ENCODE results near the gene ANO6. TPM values are rescaled to one million over a fixed set of nuclear protein-coding genes. Genes with fewer than 3 reads are reported as not detected.

The ANO6 gene
- total RNA-seq, 2 experiments from 2014 or later, result 23.1 to 24.4 TPM

- no peak for DNase-seq
- H3K27me3 Mint-ChIP-seq, result no peaks in the 10 kb centered on the region
- no peak for ATAC-seq (ENCODE audit: low read depth)
- POLR2A ChIA-PET, result no interaction called here
- no peak overlapping the region for H3K4me3 Mint-ChIP-seq
- peaks cover 11% of the 10 kb centered on the region for H3K36me3 Mint-ChIP-seq
- peaks cover 3% of the 10 kb centered on the region for H3K9me3 Mint-ChIP-seq
- no peaks in the 10 kb centered on the region for H3K4me1 Mint-ChIP-seq
- H3K27ac Mint-ChIP-seq, result no peak overlapping the region
These were observed 69.8 kb downstream of the ANO6 start for GRCh38 chr12:45285717-45286116.

DNA sequence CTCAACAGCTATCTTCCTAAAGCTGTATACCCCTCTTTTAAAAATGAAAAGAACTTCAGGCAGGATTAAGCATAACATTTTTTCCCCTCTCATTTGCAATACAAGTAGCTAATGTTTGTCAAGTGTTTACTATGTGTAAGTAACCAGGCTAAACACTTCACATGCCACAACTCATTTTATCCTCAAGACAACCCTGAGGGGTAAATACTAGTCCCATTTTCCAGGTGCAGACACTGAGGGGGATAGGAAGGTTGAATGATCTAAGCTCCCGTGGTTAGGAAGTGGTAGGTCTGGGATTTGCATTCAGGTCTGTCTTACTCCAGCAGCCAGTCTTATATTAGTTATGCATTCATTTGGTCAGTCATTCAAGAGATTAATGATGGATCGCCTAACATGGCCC, 70.7 kb downstream of the ANO6 start:
- H3K27me3 Mint-ChIP-seq, result no peaks in the 10 kb centered on the region
- H3K4me3 Mint-ChIP-seq, result no peak overlapping the region
- H3K27ac Mint-ChIP-seq, result no peak overlapping the region
- ATAC-seq (ENCODE audit: low read depth), result no peak
- peaks cover 8% of the 10 kb centered on the region for H3K36me3 Mint-ChIP-seq
- DNase-seq, result no peak
- no peaks in the 10 kb centered on the region for H3K4me1 Mint-ChIP-seq
- peaks cover 3% of the 10 kb centered on the region for H3K9me3 Mint-ChIP-seq
- POLR2A ChIA-PET, result no interaction called here

DNA sequence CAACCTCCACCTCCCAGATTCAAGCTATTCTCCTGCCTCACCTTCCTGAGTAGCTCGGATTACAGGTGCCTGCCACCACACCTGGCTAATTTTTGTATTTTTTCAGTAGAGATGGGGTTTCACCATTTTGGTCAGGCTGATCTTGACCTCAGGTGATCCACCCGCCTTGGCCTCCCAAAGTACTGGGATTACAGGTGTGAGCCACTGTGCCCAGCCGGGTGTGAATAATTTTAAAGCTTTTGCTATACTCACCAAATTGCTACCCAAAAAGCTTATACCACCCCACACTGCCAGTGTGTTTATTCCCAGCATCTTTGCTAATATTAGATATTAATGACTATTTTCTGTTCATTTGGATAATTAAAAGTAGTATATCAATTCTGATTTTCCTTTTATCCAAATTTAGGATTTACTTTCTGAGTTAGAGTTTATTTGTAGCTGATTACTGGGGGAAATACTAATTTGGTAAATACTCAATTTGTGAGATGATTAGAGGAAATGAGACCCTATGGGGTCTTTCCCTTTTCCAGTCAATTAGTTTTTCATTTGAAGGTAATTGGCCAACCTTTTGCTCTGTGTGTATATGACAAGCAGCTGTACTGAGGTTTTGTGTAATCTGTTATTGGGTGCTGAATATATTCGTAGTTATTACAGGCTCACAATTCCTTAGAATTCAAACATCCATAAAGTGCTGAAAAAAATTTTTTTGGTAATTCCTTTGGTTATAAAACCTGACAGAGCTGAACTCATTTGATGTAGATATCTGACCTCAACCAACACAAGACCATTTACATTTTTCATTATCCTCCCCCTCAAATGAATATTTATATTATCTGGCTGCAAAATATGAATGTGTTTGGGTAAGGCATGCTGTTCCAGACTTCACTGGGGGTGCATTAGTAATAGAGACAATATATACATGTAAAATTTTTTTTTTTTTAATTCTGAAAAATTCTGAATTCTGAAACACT, 73.6 kb downstream of the ANO6 start:
- no peaks in the 10 kb centered on the region for H3K27me3 Mint-ChIP-seq
- ATAC-seq (ENCODE audit: low read depth) (no peak), DNase-seq (no peak)
- no peak overlapping the region for H3K27ac Mint-ChIP-seq
- no peaks in the 10 kb centered on the region for H3K4me1 Mint-ChIP-seq
- no peaks in the 10 kb centered on the region for H3K9me3 Mint-ChIP-seq
- H3K4me3 Mint-ChIP-seq, result no peak overlapping the region
- POLR2A ChIA-PET, result no interaction called here
- no peaks in the 10 kb centered on the region for H3K36me3 Mint-ChIP-seq

DNA sequence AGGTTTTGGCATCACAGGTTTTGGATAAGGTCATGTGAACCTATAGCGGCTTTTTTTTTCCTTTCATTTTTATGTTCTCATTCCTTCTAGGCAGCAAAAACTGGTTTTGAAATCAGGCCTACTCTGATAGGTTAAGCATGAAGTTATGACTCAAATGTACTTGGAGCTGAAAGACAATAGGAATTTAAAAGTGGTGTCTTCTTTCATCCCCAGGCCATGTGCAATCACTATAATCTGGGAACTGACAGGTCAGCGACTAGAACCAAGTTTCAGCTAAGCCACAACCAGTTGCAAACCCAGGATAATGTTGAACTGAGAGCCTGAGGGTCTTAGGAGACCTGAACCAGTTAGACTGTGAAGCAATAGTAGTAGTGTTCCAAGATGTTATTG, 74.3 kb downstream of the ANO6 start:
- Mint-ChIP-seq H3K27me3 (no peaks in the 10 kb centered on the region), H3K4me3 (no peak overlapping the region), H3K4me1 (no peaks in the 10 kb centered on the region), H3K9me3 (no peaks in the 10 kb centered on the region), H3K36me3 (no peaks in the 10 kb centered on the region), H3K27ac (no peak overlapping the region)
- no peak for DNase-seq
- POLR2A ChIA-PET, result no interaction called here
- no peak for ATAC-seq (ENCODE audit: low read depth)

- DNase-seq (no peak), ATAC-seq (ENCODE audit: low read depth) (no peak)
- H3K27ac Mint-ChIP-seq, result no peak overlapping the region
- no peak overlapping the region for H3K4me3 Mint-ChIP-seq
- H3K9me3 Mint-ChIP-seq, result no peaks in the 10 kb centered on the region
- POLR2A ChIA-PET, result no interaction called here
- H3K4me1 Mint-ChIP-seq, result no peaks in the 10 kb centered on the region
- no peaks in the 10 kb centered on the region for H3K27me3 Mint-ChIP-seq
- H3K36me3 Mint-ChIP-seq, result no peaks in the 10 kb centered on the region
These were observed 75.6 kb downstream of the ANO6 start for GRCh38 chr12:45291518-45291917.

GRCh38 chr12:45292486-45293195, 76.7 kb downstream of the ANO6 start:
- H3K36me3 Mint-ChIP-seq, result no peaks in the 10 kb centered on the region
- POLR2A ChIA-PET, result no interaction called here
- H3K27ac Mint-ChIP-seq, result no peak overlapping the region
- ATAC-seq (ENCODE audit: low read depth) (no peak), DNase-seq (no peak)
- H3K4me3 Mint-ChIP-seq, result no peak overlapping the region
- H3K4me1 Mint-ChIP-seq, result no peaks in the 10 kb centered on the region
- H3K27me3 Mint-ChIP-seq, result no peaks in the 10 kb centered on the region
- H3K9me3 Mint-ChIP-seq, result no peaks in the 10 kb centered on the region

DNA sequence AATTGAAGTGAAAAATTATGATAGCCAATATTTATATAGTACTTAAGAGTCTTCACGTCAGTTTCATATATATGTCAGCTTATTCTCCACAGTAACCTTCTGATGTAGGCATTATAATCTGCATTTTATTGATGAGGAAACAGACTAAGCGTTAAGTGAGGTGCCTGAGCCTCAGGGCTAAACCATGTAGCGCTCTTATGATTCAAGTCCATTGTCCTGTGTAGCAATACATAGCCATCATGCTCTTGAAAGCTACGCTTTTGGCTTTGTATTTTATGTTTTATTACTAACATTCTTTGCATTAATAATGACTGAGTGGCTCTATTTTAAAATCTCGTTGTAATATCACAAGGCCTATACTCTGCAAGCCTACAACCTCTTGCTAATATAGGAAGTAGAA, 79.0 kb downstream of the ANO6 start:
- no peaks in the 10 kb centered on the region for H3K36me3 Mint-ChIP-seq
- POLR2A ChIA-PET, result no interaction called here

GRCh38 chr12:45296046-45296586, 80.2 kb downstream of the ANO6 start:
- Mint-ChIP-seq H3K4me1 (no peaks in the 10 kb centered on the region), H3K9me3 (no peaks in the 10 kb centered on the region), H3K4me3 (no peak overlapping the region), H3K27me3 (no peaks in the 10 kb centered on the region), H3K27ac (no peak overlapping the region), H3K36me3 (no peaks in the 10 kb centered on the region)
- POLR2A ChIA-PET, result no interaction called here
- no peak for DNase-seq
- no peak for ATAC-seq (ENCODE audit: low read depth)

More for the DNA sequence above, 79.0 kb downstream of the ANO6 start:
- H3K4me1 Mint-ChIP-seq, result no peaks in the 10 kb centered on the region
- no peak overlapping the region for H3K4me3 Mint-ChIP-seq
- no peak for DNase-seq
- no peaks in the 10 kb centered on the region for H3K27me3 Mint-ChIP-seq
- H3K9me3 Mint-ChIP-seq, result no peaks in the 10 kb centered on the region
- no peak overlapping the region for H3K27ac Mint-ChIP-seq
- no peak for ATAC-seq (ENCODE audit: low read depth)

DNA sequence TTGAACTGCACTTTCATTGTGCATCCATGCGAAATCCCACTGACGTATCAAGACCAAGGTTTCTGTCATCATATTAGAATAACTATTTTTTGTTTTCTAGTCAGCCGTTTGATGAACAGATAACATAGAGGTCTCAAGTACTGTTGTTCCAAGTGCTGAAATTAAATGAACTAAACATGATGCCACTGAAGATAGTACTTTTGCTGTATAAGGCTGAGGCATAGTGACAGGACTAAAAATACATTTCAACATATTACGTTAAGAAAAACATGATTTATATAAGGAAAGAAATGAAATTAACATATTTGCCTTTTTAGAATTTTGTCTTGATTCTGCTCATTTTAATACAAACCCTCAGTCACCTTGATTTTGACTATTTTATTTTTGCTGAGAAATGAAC, 82.2 kb downstream of the ANO6 start:
- no peaks in the 10 kb centered on the region for H3K4me1 Mint-ChIP-seq
- no peaks in the 10 kb centered on the region for H3K9me3 Mint-ChIP-seq
- no peaks in the 10 kb centered on the region for H3K27me3 Mint-ChIP-seq
- H3K36me3 Mint-ChIP-seq, result peaks cover 5% of the 10 kb centered on the region
- POLR2A ChIA-PET, result no interaction called here
- H3K27ac Mint-ChIP-seq, result no peak overlapping the region
- DNase-seq (no peak), ATAC-seq (ENCODE audit: low read depth) (no peak)
- no peak overlapping the region for H3K4me3 Mint-ChIP-seq

DNA sequence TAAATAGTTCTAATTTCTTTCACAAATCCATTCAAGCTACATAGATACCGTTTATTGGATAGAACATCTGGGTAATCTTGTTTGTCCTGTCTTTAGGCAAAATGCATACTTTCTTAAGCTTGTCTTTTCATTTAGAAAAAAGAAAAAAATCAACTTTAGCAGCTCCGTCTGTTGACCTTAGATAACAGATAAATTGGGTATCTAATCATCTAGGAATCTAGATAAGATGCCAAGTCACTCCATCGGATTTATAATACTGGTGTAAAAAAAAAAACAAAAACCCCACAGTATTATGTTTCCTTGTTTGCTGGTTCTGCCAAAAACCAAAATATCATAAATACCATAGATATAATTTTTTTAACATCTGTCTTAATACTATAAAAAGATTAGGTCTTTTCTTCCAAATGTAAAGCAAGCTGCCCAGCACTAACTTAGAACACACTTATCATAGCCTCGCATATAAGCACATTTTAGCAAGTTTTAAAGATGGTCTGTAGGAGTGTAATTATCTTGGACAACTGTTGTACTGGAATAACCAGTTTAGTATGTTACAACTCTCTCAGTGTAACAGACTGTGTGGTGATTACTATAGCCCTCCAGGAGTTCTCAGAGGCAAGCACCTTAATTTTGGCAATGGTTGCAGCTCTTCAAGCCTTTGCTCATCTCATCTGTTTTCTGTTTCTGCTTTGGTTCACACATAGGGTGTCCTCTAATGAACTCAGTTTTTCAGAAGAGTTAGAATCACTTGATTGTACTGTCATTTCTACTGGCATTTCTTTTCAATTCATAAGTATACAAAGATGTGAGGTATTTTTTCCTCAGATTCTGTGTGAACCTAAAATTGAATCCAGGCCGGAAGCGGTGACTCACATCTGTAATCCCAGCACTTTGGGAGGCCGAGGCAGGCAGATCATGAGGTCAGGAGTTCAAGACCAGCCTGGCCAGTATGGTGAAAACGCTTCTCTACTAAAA, 83.1 kb downstream of the ANO6 start:
- peaks cover 9% of the 10 kb centered on the region for H3K36me3 Mint-ChIP-seq
- H3K4me1 Mint-ChIP-seq, result no peaks in the 10 kb centered on the region
- no peaks in the 10 kb centered on the region for H3K9me3 Mint-ChIP-seq
- DNase-seq, result no peak
- no peak overlapping the region for H3K4me3 Mint-ChIP-seq
- H3K27ac Mint-ChIP-seq, result no peak overlapping the region
- ATAC-seq (ENCODE audit: low read depth), result no peak
- POLR2A ChIA-PET, result no interaction called here
- H3K27me3 Mint-ChIP-seq, result no peaks in the 10 kb centered on the region

DNA sequence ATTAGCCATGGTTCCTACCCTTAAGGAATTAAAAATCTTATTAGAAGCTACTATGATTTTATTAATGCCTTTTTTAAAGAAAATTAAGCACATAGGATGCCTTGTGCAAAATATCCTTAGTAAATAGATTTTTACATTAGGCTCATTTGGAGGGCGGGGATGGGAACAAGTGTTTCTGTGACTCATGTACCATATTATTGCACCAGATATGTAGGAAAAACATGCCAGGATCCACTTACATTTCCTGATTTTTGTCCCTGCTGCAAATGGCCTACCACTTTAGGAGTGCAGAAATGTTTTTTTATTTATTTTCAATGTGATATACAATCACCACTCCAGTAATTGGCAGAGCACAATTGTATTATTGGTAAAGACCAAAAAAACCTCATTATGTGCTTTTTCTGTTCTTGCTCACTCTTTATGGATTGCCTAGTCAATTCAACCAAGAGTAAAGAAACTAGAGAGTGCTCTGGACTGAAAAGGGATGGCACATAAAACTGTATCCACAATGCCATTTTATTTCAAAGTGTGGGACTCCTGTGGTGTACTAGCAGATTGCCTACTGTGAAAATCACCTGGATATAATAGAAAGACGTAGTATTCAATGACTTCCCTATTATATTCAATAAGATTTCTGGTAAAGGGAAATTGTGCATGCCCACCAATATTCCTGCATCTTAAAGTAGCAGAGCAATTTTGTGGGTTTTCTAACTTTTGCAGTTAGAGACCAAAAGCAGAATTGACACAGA, 86.9 kb downstream of the ANO6 start:
- Mint-ChIP-seq H3K4me1 (no peaks in the 10 kb centered on the region), H3K36me3 (peaks cover 19% of the 10 kb centered on the region), H3K27me3 (no peaks in the 10 kb centered on the region), H3K27ac (no peak overlapping the region), H3K4me3 (no peak overlapping the region), H3K9me3 (no peaks in the 10 kb centered on the region)
- ATAC-seq (ENCODE audit: low read depth), result no peak
- POLR2A ChIA-PET, result no interaction called here
- DNase-seq, result no peak

DNA sequence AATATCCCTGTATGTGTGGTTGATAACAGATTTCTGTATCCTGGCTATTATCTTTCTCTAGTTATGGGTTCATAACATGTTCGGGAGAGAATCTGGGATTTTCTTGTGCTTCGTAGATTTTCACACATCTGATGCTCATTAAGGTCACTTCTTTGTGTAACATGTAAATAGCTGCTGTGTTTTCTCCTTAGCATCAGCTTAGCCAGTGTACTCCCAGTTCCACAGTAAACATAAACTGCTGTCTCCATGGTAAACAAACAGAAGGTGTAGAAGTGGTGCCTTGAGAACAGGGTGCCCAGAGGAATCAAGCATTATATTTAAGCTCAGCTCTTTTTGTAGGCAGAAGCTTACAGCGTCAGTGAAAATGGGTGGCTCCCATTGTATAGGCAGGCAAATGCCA, 88.0 kb downstream of the ANO6 start:
- no peaks in the 10 kb centered on the region for H3K9me3 Mint-ChIP-seq
- no peak for DNase-seq
- POLR2A ChIA-PET, result no interaction called here

More for the DNA sequence above, 88.0 kb downstream of the ANO6 start:
- no peak for ATAC-seq (ENCODE audit: low read depth)
- Mint-ChIP-seq H3K27ac (no peak overlapping the region), H3K27me3 (no peaks in the 10 kb centered on the region), H3K4me3 (no peak overlapping the region), H3K36me3 (peaks cover 19% of the 10 kb centered on the region), H3K4me1 (no peaks in the 10 kb centered on the region)
